Progenitor cell of endocrine pancreas (in vitro differentiated cells): Measurements from ENCODE around the gene GAS2L2. TPM values are rescaled to one million over a fixed set of nuclear protein-coding genes. Genes with fewer than 3 reads are reported as not detected.

ENCODE experiments used
- DNase-seq: peaks from one replicate; pipeline ENCODE4 v3.0.0; 2021; ENCODE audit warnings: low spot score; ENCODE audit not compliant: unreplicated experiment
- H3K27ac Mint-ChIP-seq: 2 replicates; pipeline ENCODE4 v1.8.0; 2021; ENCODE audit warnings: mild to moderate bottlenecking, moderate library complexity, mixed read lengths
- H3K27me3 Mint-ChIP-seq: 2 replicates; pipeline ENCODE4 v1.8.0; 2021; ENCODE audit warnings: mixed read lengths
- H3K36me3 Mint-ChIP-seq: 2 replicates; pipeline ENCODE4 v1.8.0; 2022; ENCODE audit warnings: mixed read lengths; ENCODE audit not compliant: insufficient read depth
- H3K4me1 Mint-ChIP-seq: 2 replicates; pipeline ENCODE4 v1.8.0; 2021; ENCODE audit warnings: low read depth, mixed read lengths
- H3K4me3 Mint-ChIP-seq: 2 replicates; pipeline ENCODE4 v1.8.0; 2021; ENCODE audit warnings: low read depth, mild to moderate bottlenecking, moderate library complexity, mixed read lengths
- H3K9me3 Mint-ChIP-seq: 2 replicates; pipeline ENCODE4 v1.8.0; 2021; ENCODE audit warnings: low read depth, mixed read lengths
- total RNA-seq: library from RNA; stranded (reverse); gene quantifications from 2 replicates; pipeline ENCODE4 v1.2.1, GENCODE V29; 2021
- TF ChIP-seq, protein P1 (sequence below): fragments of 200-600 bp; sonication (generic); IDR thresholded peaks from one replicate; pipeline ENCODE4 v1.5.0; 2021; ENCODE audit warnings: antibody characterized with exemption, mild to moderate bottlenecking; ENCODE audit not compliant: unreplicated experiment

GAS2L2 gene
- total RNA-seq, 1 donor from 2014 or later: 0.10 TPM

DNA sequence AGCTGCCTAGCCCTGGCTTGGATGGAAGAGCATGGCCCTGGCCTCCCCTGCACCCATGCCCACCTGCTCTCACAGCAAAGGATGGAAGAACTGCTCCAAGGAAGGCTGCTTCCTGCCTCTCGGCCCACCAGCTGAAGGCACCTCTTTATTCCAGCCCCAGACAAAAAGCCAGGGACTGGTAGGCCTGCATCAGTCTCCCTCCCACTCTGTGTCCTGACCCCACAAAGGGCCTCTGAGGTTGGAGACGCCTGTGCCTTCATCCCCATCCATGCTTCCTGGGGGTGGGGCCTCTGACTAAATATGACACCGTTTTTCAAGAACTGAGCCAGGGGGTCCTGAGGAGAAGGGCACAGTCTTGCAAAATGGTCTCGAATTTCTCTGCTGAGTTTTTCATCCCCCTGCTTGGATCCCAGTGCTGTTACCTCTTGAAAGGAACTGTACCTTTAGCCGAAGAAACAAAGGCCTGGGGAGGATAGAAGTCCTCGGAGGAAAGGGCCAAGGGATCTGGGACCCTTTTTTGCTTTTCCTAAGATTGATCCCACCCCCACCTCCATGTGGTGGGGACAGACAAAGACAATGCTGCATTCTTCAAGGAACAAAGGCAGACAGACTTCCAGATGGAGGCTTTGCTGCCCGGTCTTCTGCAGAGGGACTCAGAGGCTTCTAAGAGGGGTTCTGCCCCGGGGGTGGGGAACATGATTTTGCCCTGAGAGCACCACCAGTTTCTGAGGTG is 12.9 kb upstream of the GAS2L2 start:
- no peak overlapping the region for H3K27ac Mint-ChIP-seq
- H3K36me3 Mint-ChIP-seq: no peaks in the 10 kb centered on the region
- no peak for DNase-seq
- TF ChIP-seq, protein P1, sequence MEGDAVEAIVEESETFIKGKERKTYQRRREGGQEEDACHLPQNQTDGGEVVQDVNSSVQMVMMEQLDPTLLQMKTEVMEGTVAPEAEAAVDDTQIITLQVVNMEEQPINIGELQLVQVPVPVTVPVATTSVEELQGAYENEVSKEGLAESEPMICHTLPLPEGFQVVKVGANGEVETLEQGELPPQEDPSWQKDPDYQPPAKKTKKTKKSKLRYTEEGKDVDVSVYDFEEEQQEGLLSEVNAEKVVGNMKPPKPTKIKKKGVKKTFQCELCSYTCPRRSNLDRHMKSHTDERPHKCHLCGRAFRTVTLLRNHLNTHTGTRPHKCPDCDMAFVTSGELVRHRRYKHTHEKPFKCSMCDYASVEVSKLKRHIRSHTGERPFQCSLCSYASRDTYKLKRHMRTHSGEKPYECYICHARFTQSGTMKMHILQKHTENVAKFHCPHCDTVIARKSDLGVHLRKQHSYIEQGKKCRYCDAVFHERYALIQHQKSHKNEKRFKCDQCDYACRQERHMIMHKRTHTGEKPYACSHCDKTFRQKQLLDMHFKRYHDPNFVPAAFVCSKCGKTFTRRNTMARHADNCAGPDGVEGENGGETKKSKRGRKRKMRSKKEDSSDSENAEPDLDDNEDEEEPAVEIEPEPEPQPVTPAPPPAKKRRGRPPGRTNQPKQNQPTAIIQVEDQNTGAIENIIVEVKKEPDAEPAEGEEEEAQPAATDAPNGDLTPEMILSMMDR: no peak
- peaks cover 12% of the 10 kb centered on the region for H3K27me3 Mint-ChIP-seq
- peaks cover 4% of the 10 kb centered on the region for H3K4me1 Mint-ChIP-seq
- H3K4me3 Mint-ChIP-seq: no peak overlapping the region
- no peaks in the 10 kb centered on the region for H3K9me3 Mint-ChIP-seq

DNA sequence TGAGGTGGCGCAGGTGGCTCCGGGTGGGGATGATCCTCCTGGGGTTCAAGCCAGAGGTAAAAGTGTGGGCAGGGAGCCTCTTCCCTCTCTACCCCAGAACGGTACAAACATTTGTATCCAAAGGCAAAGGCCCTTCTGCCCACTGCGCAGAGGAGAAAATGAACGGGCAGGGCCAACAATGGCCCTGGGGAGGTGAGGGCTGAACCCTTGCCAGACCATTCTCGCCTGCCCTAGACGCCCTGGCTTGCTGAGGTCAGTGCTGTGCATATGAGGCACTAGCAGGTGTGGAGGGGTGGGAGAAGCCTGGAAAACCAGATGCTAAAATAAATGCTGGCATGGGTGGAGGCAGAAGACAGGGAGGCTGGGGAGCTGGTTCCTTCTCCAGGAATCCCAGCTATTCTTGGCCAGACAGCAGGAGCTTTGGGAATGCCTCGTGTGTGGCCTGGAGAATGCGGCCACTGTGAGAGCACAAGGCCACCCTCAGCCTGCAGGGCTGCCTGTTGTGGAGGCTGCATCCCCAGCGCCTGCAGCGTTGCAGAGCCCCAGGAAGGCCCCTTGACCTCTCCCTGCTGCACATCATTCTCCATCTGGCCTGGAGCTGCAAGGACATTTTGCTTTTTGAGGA is 12.2 kb upstream of the GAS2L2 start:
- H3K36me3 Mint-ChIP-seq: no peaks in the 10 kb centered on the region
- no peaks in the 10 kb centered on the region for H3K9me3 Mint-ChIP-seq
- H3K27ac Mint-ChIP-seq: no peak overlapping the region
- no peak for DNase-seq
- peaks cover 12% of the 10 kb centered on the region for H3K27me3 Mint-ChIP-seq
- TF ChIP-seq, protein P1: no peak
- H3K4me3 Mint-ChIP-seq: peak overlapping the region; percentile 86
- peaks cover 4% of the 10 kb centered on the region for H3K4me1 Mint-ChIP-seq

DNA sequence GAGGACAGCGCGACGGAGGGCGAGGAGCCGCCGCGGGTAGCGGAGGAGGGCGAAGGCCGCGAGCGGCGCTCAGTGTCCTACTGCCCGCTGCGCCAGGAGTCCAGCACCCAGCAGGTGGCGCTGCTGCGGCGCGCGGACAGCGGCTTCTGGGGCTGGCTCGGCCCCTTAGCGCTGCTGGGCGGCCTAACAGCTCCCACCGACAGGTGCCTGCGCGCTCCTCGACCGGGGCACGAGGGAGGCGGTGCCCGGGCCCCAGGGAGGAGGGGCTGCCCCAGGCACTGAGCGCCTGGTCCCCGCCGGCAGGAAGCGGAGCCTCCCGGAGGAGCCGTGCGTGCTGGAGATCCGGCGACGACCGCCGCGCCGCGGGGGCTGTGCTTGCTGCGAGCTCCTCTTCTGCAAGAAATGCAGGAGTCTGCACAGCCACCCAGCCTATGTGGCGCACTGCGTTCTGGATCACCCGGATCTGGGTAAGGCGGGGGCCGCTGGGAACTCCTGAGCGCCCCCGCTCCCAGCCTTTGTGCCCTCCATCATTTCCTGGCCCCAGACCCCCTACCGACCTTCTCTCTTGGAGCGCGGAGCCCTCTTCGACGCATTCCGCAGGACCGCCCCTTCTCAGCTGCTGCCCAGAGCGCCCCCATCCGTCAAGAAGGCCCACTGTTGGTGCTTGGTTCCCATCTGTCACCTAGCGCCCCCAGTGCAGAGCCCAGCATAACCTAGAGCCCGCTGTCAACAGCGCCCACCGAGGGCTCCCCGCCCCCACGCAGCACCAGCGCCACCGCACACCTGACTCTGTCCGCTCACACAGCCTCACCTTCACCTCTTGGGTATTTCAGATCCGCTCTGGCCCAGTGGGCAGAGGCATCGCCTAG is 11.3 kb upstream of the GAS2L2 start:
- H3K36me3 Mint-ChIP-seq: no peaks in the 10 kb centered on the region
- TF ChIP-seq, protein P1: peak; percentile 81
- H3K27me3 Mint-ChIP-seq: peaks cover 12% of the 10 kb centered on the region
- no peaks in the 10 kb centered on the region for H3K9me3 Mint-ChIP-seq
- H3K27ac Mint-ChIP-seq: peak overlapping the region; percentile 97
- peak; percentile 95 for DNase-seq
- H3K4me1 Mint-ChIP-seq: peaks cover 4% of the 10 kb centered on the region
- peak overlapping the region; percentile 86 for H3K4me3 Mint-ChIP-seq

DNA sequence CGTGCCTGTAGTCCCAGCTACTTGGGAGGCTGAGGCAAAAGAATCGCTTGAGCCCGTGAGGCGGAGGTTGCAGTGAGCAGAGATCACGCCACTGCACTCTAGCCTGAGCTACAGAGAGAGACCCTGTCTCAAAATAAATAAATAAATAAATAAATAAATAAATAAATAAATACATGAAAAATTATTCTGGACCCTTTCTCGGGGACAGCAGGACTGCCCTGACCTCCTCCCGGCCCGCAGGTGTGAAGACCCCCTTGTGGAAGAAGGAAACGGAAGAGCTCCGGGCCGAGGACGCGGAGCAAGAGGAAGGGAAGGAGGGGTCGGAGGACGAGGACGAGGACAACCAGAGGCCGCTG is 10.7 kb upstream of the GAS2L2 start:
- peaks cover 12% of the 10 kb centered on the region for H3K27me3 Mint-ChIP-seq
- H3K4me1 Mint-ChIP-seq: peaks cover 4% of the 10 kb centered on the region
- no peaks in the 10 kb centered on the region for H3K36me3 Mint-ChIP-seq
- TF ChIP-seq, protein P1: no peak
- H3K27ac Mint-ChIP-seq: no peak overlapping the region
- no peaks in the 10 kb centered on the region for H3K9me3 Mint-ChIP-seq
- DNase-seq: no peak
- peak overlapping the region; percentile 61 for H3K4me3 Mint-ChIP-seq

DNA sequence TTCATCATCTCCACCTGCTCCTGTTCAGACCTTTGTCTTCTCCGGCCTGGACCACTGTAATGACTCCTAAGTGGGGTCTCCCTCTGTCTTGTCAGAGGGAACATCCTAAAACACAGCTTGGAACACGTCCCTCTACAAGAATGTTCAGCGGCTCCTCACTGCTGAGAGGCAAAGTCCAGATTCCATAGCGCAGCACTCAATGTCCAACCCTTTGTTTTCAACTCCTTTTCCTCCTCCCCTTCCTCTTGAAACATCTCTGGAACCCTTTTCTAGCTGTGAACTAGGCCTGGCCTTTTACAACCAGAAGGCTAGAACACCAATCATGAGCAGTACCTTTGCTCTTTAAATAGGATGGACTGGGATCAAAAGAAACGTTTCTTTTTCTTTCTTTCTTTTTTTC is 8.6 kb upstream of the GAS2L2 start:
- H3K9me3 Mint-ChIP-seq: no peaks in the 10 kb centered on the region
- H3K4me3 Mint-ChIP-seq: no peak overlapping the region
- DNase-seq: no peak
- peaks cover 4% of the 10 kb centered on the region for H3K4me1 Mint-ChIP-seq
- no peaks in the 10 kb centered on the region for H3K27me3 Mint-ChIP-seq
- H3K36me3 Mint-ChIP-seq: no peaks in the 10 kb centered on the region
- no peak overlapping the region for H3K27ac Mint-ChIP-seq
- TF ChIP-seq, protein P1: no peak
